ENCODE results near the gene RNF6. TPM values are rescaled to one million over a fixed set of nuclear protein-coding genes. Genes with fewer than 3 reads are reported as not detected.

Gene RNF6
- total RNA-seq, 4 donors from 2014 or later = 18.8 to 29.5 (median 23.2) TPM

DNA sequence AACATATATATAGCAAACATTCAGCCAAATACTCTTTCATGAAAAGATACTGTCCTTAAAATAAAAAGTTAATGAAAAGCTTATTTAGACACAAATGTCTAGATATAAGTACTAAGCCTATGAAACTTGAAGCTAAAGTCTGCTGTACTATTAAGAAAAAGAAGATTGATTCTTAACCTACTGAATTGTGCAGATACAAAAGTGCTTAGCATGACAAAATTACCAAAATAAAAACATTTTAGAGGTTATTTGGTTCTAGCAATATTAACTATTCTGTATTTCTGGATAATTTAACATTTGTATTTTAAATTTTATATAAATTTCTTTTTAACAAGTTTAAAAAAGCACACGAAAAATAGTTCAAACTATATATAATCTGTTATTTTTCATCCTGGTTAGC, 8.8 kb downstream of the RNF6 start:
- no peaks in the 10 kb centered on the region for H3K27me3 ChIP-seq
- peaks cover 33 to 100% of the 10 kb centered on the region in 2 donors for H3K36me3 ChIP-seq
- no peaks in the 10 kb centered on the region for H3K4me1 ChIP-seq
- no peak overlapping the region for H3K4me3 ChIP-seq
- 75 to 82% methylated on average over 1 of the region's 1 CpG for WGBS, 2 donors (ENCODE audit: low coverage in 1 of 2)
- ATAC-seq = no peak
- H3K9me3 ChIP-seq = no peaks in the 10 kb centered on the region
- H3K27ac ChIP-seq = no peak overlapping the region
- no peak for TF ChIP-seq CTCF (IDR thresholded peaks at IDR 0.05)
- no peak for TF ChIP-seq POLR2A (IDR thresholded peaks at IDR 0.05)
- no peak for TF ChIP-seq EP300 (IDR thresholded peaks at IDR 0.05)
- TF ChIP-seq POLR2AphosphoS5 (IDR thresholded peaks at IDR 0.05) = no peak

DNA sequence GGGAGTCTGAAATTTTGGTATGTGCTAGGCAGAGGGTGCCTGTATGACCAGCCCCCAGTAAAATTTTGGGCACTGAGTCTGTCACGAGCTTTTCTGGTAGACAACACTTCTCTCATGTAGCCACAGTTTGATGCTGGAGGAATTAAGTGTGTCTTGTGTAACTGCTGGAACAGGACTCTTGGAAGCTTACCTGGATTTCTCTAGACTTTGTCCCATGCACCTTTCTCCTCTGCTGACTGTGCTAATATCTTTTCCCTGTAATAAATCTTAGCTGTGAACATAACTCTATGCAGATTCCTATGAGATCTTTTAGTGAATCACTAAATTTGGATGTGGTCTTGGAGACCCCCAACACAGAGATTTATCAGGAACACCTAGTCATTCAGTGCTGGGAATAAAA, 13.8 kb downstream of the RNF6 start:
- H3K36me3 ChIP-seq = peaks cover 6 to 79% of the 10 kb centered on the region in 2 donors
- WGBS, 2 donors (ENCODE audit: low coverage in 1 of 2) = 100% methylated on average over 1 of the region's 1 CpG; no CpG with 5 or more reads in 1 of the 2 donors

GRCh38 chr13:26202365-26202972, 19.6 kb downstream of the RNF6 start:
- no peak for TF ChIP-seq POLR2AphosphoS5 (IDR thresholded peaks at IDR 0.05)
- TF ChIP-seq EP300 (IDR thresholded peaks at IDR 0.05) = no peak
- no peak for TF ChIP-seq POLR2A (IDR thresholded peaks at IDR 0.05)
- Histone ChIP-seq H3K4me1 (no peaks in the 10 kb centered on the region), H3K27me3 (no peaks in the 10 kb centered on the region), H3K27ac (no peak overlapping the region), H3K9me3 (no peaks in the 10 kb centered on the region), H3K4me3 (no peak overlapping the region), H3K36me3 (peaks cover 0 to 21% of the 10 kb centered on the region in 2 donors)
- ATAC-seq = no peak

More for the DNA sequence above, 13.8 kb downstream of the RNF6 start:
- no peak overlapping the region for H3K27ac ChIP-seq
- TF ChIP-seq POLR2A (IDR thresholded peaks at IDR 0.05) (no peak), CTCF (IDR thresholded peaks at IDR 0.05) (no peak), POLR2AphosphoS5 (IDR thresholded peaks at IDR 0.05) (no peak), EP300 (IDR thresholded peaks at IDR 0.05) (no peak)
- no peaks in the 10 kb centered on the region for H3K9me3 ChIP-seq
- no peaks in the 10 kb centered on the region for H3K4me1 ChIP-seq
- H3K4me3 ChIP-seq = no peak overlapping the region
- ATAC-seq = no peak
- no peaks in the 10 kb centered on the region for H3K27me3 ChIP-seq

GRCh38 chr13:26200811-26201210, 21.3 kb downstream of the RNF6 start:
- TF ChIP-seq CTCF (IDR thresholded peaks at IDR 0.05) (no peak), POLR2A (IDR thresholded peaks at IDR 0.05) (no peak), EP300 (IDR thresholded peaks at IDR 0.05) (no peak), POLR2AphosphoS5 (IDR thresholded peaks at IDR 0.05) (no peak)
- ATAC-seq = no peak
- Histone ChIP-seq H3K4me1 (no peaks in the 10 kb centered on the region), H3K27me3 (no peaks in the 10 kb centered on the region), H3K9me3 (peaks cover 0 to 14% (median 0%) of the 10 kb centered on the region in 3 donors), H3K36me3 (peaks cover 0 to 4% of the 10 kb centered on the region in 2 donors), H3K4me3 (no peak overlapping the region), H3K27ac (no peak overlapping the region)

GRCh38 chr13:26198116-26198515, 24.0 kb downstream of the RNF6 start:
- no peak for ATAC-seq
- no peaks in the 10 kb centered on the region for H3K27me3 ChIP-seq
- TF ChIP-seq CTCF (IDR thresholded peaks at IDR 0.05) = no peak
- TF ChIP-seq POLR2A (IDR thresholded peaks at IDR 0.05) = no peak
- no peak for TF ChIP-seq POLR2AphosphoS5 (IDR thresholded peaks at IDR 0.05)
- TF ChIP-seq EP300 (IDR thresholded peaks at IDR 0.05) = no peak
- no peak overlapping the region for H3K27ac ChIP-seq
- H3K36me3 ChIP-seq = peaks cover 0 to 6% of the 10 kb centered on the region in 2 donors
- no peak overlapping the region for H3K4me3 ChIP-seq
- no peaks in the 10 kb centered on the region for H3K4me1 ChIP-seq
- peaks cover 0 to 24% (median 0%) of the 10 kb centered on the region in 3 donors for H3K9me3 ChIP-seq

All from gastroesophageal sphincter (tissue), 4 donors.